DLD1 (cell line): ENCODE data around the gene LMCD1.

Experiments
- in situ Hi-C: cut with HindIII; loops from 2 replicates; pipeline ENCODE4 v1.10.0; 2017; ENCODE audit warnings: low sequenced_read_pairs

LMCD1 gene

DNA sequence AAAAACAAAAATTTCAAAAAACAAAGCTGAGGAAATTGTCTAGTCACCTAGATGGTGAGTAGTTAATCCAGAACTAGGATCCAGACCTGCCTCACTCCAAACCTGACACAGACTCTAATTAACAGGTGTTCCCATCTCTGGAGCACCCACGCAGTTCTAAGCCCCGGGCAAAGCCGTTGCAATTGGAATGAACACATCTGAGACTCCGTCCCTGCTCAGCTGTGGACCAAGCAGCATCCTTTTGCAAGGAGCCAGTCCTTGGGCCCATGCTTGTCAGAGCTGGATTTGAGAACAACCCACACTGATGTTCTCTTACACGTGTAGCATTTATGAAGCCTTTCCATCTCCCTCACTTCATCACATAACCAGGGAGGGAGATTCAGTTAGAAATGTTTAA, 54.8 kb downstream of the LMCD1 start:
- in situ Hi-C loops: no loop called here

GRCh38 chr3:8557298-8557697, 55.7 kb downstream of the LMCD1 start:
- in situ Hi-C loops: no loop called here

DNA sequence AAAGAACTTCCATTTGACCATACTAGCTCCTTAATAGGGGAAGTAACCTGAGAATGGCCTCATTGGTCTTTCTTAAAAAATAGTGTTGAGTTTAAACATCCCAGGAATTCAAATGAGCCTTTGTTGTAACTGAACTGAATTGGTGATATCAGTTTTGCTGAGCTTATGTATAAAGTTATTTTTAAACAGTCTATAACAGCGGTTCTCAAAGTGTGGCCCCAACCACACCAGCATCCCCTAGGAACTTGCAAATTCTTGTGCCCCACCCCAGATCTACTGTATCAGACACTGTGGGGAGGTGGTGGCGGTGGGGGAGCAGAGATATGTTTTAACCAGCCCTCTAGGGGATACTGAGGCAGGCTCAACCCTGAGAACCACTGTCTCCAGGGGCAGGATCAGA, 57.0 kb downstream of the LMCD1 start:
- in situ Hi-C loops: no loop called here

- in situ Hi-C loops: no loop called here
Measured at GRCh38 chr3:8559351-8559750, 57.7 kb downstream of the LMCD1 start.

GRCh38 chr3:8560366-8561007, 58.9 kb downstream of the LMCD1 start:
- in situ Hi-C loops: no loop called here

- in situ Hi-C loops: no loop called here
Measured at GRCh38 chr3:8561370-8561769, 59.7 kb downstream of the LMCD1 start.

- in situ Hi-C loops: no loop called here
Measured at GRCh38 chr3:8562081-8562595, 60.5 kb downstream of the LMCD1 start.

DNA sequence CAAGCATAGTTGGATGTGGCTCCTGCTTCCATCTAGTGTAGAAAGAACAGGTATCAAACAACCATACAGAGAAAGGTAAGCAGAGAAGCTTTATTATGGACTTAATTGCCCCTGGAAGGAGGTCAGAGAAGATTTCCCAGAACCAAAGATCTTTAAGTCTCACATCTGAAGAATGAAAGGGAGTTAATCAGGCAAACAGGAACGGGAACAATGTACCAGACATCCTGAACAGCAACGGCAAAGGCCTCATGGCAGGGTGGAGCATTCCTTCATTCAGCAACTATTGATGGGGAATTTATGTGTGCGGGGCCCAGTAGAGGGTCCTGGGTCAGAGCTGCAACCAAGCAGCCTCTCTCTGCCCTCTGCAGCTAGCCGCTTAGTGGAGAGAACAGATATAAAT, 61.5 kb downstream of the LMCD1 start:
- in situ Hi-C loops: no loop called here

DNA sequence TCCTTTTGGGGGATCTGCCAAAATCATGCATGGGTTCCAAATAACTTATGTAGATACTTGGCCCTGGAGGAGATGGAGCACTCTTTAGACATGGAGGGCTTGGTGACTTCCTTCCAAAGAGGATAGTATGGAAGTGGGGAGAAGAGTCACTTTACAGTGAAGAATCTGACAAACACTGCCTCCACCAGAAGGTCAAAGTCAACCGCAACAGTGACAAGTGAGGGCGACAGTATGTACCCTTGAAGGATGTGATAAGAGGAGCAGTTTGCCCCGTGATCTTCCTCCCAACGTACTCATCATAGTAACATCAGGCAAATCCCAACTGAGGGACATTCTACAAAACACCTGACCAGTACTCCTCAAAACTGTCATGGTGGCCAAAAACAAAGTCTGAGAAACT, 62.0 kb downstream of the LMCD1 start:
- in situ Hi-C loops: no loop called here

GRCh38 chr3:8565376-8565775, 63.8 kb downstream of the LMCD1 start:
- in situ Hi-C loops: no loop called here

- in situ Hi-C loops: no loop called here
Measured at GRCh38 chr3:8567784-8568575, 66.4 kb downstream of the LMCD1 start.

DNA sequence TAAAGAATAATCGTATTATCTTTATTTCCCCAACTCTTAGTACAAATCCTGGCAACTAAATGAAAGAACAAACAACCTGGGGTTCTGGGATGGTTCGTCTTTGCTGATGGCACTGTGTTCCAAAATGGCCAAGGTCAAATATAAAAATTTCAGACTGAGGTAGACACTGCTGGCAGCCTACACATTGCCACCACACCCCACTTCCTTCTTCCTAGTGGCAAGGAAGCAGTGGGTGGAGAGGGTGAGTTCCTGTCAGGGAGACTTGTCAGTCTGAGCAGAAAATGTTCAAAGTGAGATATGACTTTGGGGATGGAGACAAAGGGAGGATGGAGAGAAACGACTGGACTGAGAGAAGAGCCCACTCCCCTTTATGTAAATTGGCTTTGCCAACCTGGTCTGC, 69.6 kb downstream of the LMCD1 start:
- in situ Hi-C loops: no loop called here

GRCh38 chr3:8573342-8573926, 71.8 kb downstream of the LMCD1 start:
- in situ Hi-C loops: no loop called here

- in situ Hi-C loops: no loop called here
Measured at GRCh38 chr3:8574040-8574669, 72.5 kb downstream of the LMCD1 start.

DNA sequence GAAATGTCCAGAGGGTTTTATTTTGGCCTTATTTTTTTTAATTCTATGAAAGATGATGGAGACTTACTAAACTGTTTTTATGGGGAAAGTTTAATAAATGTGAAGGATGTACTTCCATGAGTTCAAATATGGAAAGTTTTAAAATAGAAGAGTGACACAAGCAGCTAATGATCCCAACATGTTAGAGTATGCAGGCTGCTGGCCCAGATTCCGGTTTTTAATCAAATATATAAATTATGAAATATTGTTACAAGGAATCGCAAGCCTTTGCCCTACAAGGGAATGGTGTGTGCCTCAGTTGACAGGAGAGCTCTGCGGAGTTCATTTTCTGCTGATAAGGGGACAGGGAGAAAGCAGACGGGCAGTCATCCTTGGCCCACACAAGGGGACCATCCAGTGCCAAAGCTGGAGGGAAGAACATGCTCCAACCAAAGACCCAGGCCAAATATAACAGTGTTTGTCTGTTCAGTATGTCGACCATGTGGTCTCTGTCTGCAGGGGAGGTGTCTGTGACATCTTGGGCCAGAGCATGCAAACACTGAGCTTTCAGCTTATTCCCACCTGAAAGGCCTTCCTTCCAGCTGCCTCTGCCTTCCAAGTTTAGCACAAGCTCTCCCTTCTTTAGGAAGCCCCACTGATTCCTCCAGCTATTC, 73.2 kb downstream of the LMCD1 start:
- in situ Hi-C loops: no loop called here

DNA sequence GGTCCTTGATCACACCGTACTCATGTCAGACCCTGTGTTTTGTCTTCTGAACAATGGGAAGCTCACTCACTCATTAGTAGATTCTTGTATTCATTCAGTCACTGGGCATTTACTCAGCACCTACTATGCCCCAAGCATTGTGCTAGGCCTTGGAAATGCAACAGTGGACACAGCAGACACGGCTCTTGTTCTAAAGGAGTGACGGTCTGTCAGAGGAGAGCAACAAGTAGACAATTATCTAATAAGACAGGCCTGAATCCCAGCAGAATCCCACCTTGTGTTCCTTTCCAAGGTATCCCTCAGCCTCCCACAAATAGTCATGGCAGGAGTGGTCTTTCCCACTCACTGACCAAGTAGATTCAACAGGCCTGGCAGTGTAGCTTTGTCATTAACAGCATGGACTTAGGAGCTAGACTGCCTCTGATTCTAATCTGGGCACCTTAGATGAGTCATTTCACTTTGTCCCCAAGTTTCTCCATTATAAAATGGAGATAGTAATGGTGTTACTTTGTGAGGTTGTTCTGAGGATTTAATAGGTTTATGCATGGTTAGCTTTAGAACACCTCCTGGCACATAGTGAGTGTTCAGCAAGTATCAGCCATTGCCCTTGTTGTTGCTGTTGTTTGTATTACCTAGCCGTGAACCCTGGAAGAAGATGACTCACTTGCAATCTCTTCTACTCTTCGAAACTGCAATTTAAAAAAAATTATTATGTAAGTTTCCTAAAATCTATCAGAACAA, 73.9 kb downstream of the LMCD1 start:
- in situ Hi-C loops: no loop called here

- in situ Hi-C loops: no loop called here
Measured at GRCh38 chr3:8576436-8576835, 74.8 kb downstream of the LMCD1 start.

DNA sequence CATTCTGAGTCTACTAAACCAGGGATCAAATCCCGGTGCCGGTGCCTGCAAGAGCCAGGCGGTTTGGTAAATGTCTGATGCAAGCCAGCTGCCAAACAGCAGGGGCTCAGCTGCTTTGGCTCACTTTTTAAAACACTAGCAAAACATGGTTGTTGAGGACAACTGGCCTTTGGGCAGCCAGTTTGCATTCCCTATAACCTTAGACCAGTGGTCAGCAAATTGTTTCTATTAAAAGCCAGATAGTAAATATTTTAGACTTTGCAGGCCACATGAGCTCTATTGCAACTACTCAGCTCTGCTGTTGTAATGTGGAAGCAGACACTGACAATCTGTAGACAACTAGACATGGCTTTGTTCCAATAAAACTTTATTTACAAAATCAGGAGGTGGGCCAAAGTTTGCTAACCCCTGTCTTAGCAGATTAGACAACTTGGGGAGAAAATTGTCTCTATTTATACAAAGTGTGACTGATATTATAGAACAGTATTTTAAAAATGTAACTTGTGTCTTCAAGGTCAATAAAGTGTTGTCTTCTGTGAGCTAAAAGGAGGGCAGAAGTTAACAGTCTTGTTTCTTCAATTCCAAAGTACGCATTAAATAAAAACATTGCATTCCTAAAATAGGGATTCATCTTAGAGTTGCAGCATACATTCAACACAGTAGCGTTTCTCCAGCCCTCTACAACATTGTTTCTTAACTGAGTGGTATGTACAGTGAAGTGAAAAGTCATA, 75.4 kb downstream of the LMCD1 start:
- in situ Hi-C loops: no loop called here

DNA sequence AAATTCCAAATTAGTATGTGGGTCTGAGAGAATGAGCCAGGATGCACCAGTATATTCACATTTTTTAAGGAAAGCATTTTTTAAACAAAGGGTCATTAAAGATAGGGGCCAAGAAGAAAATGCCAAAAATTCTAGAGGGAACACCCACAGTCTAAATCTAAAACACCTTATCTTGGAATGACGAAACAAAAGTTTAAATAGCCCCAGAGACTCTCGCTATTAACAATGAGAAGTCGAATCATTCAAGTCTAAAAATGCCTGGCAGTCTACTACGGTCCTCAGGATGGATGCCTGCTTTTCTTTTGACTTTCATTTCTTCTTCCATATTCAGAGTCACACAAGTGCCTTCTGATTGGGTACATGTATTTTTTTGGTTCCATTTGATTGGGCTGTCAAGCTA, 76.7 kb downstream of the LMCD1 start:
- in situ Hi-C loops: no loop called here

DNA sequence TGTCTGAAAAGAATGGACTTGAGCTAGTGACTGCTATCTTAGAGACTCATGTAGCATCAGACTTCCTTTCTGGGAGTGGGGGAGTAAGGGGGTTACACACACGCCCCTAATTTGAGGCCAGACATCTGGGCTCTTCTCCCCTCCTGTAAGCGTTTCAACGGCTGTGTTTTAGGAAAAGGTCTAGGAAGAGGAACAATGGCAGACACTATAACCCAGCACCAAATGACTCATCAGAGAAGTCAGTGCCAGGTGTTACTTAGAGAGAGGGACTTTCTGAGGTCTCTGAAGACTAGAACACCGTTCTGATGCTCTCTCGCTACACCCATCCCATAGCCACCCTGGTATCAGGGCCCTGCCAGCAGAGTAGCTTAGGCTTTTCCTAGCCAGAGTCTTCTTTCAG, 77.5 kb downstream of the LMCD1 start:
- in situ Hi-C loops: no loop called here
